ENCODE results near the gene GALNT7.

GALNT7 gene

DNA sequence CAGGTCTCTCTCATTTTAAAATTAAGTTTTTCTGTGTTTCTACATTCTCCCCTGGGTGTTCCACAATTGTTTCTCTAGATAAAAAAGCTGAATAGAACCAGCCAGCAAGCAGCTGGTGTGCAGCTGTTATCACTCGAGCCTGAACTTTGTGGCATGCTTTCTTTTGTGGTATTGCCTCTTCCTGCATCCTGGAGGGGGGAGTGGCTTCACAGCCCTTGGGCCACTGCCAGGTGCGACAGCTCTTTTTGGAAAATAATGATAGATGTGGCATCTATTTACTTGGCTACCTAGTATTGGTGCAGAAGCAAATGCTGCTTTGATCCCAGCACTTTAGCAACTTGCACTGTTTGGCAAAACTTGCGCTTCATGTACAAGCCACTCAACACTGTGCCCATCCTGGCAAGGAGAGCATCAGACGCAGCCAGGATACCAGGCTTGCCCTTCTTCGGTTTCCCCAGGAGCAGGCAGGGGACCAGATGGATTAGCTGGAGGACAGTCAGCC, 96.1 kb downstream of the GALNT7 start:
- no peak for DNase-seq (ENCODE audit: low spot score)

DNA sequence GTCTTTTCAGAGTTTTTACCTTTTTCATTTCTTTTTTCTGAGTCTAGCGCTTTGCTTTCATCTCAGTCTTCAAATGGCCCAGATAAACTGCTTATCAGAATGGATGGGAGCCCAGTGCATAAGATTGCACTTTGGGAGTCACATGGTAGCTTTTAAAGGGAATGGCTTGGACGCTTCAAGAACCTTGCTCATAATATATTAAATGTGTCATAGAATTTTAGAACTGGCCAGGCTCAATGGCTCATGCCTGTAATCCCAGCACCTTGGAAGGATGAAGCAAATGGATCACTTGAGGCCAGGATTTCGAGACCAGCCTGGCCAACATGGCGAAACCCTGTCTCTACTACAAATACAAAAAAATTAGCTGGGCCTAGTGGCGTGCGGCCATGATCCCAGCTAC, 97.1 kb downstream of the GALNT7 start:
- no peak for DNase-seq (ENCODE audit: low spot score)

DNA sequence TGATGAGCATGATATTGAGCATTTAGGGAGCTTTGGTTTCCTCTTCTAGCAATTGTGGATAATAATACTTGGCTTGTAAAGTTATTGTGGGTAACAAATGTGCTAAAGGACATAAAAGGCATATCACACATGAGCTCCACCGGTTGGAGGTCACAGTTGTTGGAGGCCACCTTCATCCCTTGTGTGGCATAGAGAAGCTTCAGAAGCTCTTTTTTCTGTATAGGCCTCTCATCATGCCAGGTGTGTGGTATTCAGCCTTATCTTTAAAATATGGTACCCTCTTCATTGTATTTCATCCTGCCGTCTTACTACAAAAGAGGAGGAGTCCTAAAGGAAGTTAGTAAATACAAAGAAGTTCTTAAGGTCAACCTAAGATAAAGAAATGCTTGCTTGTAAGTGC, 99.1 kb downstream of the GALNT7 start:
- no peak for DNase-seq (ENCODE audit: low spot score)

DNA sequence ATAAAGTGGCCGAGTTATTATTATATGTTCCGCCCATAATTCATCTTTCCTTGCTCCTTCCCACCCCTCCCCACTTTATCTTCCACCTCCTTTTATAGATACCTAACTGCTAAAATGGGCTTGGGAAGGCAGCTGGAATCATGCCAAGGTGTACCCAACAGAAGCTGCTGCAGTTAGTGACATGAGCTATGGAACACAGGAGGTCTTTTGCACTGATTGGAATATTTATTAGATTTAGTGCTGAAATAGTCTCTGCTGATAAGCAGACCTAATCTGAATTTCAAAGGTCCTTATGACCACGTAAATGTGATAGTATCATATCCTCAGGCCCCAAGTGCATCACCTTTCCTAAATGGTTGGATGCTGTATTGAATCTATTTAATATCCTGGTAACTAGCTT, 100.7 kb downstream of the GALNT7 start:
- no peak for DNase-seq (ENCODE audit: low spot score)

DNA sequence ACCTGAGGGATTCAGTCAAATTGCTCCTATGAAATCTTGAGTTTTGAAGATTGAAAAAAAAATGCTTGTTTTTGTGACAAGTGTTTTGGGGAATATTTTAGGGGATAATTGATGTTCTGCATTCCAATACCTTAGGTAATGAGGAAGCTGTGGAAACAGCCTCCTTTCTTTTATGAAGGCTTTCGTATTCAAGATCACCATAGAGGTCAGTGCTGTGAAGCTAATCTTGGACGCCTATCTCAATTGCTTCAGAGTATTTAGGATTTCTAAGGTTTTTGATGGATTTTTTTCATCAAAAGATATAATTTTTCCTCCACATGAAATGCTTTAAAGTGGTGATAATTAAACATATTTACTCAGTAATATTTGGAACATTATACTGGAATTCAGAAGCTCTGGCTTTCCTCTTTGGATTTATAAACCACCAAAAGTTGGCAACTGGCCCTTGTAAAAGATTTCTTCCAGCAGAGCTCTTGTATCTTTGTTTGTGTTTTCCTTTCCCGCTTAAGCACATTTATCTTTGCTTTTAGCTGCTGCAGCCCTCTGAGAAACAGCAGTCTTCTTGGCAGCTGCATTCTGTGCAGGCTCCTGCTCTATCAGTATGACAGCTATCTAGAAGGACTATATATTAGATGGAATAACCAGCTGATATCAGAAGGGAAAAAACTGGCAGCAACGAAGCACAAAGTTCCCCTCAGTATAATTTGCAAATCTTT, 101.9 kb downstream of the GALNT7 start:
- DNase-seq (ENCODE audit: low spot score): no peak

DNA sequence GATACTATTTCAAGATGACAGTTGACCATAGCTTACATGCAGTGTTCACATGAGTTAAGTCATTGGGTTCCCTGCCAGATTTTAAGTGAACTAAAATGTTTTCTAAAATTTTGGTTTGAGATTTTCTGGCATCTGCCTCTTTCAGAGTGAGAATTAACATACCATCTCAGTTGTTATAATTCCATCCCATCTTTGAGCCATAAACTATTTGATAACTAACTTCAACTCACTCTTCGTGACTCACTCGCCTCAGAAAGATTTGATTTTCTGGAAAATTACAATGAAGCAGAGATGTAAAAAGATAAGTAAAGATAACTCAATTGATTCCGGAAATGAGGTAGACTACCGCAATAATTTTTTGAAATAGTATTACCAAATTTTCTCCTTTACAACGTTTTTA, 103.7 kb downstream of the GALNT7 start:
- DNase-seq (ENCODE audit: low spot score): no peak

DNA sequence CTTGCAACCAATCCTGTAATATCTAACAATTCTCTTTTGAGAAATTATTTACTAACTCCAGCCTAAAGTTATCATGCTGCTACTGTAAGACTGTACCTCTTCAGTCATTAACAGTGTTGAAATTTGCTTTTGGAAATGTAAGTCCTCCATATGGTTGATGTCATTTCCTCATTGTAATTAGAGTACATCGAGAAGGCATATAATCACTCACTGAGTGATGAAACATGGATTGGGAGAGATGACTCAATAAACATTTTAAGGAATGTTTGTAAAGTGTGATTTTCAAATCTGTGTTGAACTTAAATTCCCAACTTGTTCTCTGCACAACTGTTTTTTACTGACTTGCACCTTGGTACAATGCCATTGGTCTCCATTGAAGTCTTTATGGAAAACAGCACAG, 104.4 kb downstream of the GALNT7 start:
- DNase-seq (ENCODE audit: low spot score): no peak

DNA sequence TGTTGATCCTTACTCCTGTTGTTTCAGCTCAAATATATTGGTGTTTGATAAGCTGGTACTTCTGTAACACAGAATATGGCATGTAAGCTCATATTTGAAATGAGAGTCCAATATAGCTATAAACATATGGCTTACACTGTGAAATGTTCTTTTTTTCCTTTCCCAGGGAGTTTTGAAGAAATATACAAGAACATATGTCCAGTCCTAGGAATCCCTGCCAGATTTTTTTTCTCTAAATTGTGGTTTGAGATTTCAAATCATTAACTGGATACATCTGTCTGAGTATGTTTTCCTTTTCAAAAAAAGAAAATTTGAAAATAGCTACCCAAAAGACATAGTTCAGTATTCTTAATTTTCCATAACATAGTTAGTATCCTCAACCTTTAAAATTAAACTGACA, 105.3 kb downstream of the GALNT7 start:
- DNase-seq (ENCODE audit: low spot score): no peak

DNA sequence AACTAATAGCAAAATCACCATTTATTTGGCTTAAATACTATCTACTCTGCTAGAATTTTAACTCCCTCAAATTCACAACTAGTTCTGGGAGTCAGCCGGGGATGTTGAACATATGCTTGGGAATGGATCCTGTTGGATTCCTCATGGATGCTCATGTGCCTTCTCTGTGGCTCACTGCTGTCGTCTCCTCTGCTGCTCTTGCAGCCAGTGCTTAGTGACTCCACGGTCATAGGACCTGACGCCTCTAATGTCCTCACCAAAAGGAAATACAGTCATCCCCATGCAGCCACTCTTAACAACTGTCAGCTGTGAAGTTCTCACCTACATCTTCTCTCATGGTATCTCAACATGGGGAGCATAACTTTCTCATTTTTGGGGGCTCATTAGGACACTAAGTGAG, 106.1 kb downstream of the GALNT7 start:
- no peak for DNase-seq (ENCODE audit: low spot score)

DNA sequence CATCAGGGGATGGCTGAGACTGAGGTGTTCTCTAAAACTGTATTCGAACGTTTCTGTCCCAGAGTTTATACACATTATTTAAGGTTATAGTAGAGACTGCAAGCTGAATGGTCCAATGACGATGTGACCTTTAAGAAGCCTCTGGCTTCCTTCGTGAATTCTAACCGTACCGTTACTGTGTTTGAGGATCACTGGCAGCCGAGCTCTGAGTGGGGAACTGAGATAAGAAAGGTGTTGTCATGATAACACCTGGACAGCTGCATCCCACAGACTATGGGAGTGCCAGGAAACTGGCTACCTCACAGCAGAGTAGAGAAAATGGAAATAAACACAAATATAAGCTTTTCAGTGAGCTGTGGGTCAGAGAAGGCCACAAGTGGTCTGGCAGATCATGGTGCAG, 106.5 kb downstream of the GALNT7 start:
- DNase-seq (ENCODE audit: low spot score): no peak

DNA sequence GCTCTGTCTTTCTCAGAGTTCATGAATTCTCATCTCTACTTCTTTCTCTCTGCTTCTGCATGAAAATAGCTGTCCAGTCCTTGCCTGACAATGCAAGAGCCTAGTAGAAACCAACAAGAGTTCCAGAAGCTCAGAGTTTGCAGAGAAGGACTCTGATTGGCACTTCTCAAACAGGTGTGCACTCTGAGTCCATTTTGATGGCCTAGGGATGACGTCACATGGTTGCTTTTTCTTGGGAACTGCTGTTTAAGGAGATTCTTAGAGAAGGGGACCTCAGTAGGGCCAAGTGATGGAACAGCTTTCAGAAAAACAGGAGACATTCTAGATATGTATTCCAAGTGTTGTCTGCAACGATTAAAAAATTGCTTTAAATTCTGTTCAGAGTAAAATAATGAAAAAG, 108.7 kb downstream of the GALNT7 start:
- no peak for DNase-seq (ENCODE audit: low spot score)

DNA sequence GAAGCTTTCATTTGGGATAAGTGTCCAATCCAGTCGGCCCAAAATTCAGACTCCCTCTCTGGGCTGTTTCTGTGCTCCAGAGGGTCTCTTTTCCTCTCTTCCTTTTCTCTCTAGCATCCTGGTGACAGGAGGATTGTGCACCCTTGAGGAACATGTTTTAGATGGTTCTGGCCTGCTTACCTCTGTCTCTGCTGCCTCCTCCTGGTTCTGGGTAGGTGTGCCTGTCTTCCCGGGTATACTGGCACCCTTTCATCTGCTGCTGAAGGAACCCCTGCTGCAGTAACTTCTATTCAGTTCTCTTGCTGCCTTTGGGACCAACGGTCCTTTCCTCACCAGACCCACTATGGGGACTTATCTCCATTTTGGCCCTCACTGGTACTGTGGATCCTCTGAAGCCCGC, 112.4 kb downstream of the GALNT7 start:
- no peak for DNase-seq (ENCODE audit: low spot score)

DNA sequence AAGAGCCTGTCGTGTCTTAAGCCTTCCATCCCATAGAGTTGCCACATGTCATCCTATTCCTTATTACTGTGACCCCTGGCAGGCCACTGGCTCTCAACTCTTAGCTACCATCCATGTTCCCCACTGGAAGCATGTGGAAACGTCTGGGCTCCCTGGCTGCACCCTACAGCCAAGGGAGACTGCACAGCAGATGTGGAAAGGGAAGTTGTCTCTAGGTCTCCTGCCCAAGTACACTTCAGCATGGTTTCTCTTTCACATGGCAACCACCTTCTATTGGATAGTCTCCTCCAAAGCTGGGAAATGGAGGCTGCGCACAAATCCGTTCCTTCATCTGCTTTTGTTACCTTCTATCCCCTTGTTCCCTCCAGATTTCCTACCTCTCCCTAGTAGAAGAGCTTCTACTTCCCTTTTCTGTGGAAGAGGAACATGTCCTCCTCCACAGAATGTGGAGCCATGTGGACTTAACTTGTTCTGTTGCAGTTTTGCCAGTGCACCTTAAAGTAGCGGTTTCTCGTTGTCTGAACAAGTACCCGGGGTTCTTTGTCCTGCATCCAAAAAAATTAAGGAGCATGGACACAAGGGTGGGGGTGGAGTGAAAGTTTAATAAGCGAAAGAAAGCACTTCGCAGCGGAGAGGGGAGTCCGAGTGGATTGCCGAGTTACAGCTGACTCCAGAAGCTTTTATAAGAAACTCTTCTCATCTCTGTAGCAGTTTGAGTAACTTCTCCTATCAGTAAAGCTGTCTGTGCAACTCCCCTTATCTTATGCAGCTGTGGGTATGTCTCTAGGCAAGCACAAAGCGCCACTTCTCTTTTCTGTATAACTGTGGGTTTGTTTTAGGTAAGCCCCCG, 113.0 kb downstream of the GALNT7 start:
- DNase-seq (ENCODE audit: low spot score): no peak

DNA sequence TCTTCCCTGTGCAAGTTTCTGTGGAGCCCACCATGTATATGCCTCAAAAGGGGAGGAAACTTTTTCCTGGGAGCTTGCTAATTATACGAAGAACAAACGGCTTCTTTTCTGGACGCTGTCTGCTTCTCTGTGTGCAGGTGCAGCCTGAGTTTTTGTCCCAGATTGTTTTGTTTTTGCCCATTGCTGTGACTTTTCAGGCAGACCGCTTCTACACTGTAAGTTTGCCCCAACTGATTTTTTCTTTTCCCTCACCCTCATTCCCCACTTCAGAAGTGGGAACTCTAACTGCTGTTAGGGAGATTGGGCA, 113.6 kb downstream of the GALNT7 start:
- DNase-seq (ENCODE audit: low spot score): no peak

DNA sequence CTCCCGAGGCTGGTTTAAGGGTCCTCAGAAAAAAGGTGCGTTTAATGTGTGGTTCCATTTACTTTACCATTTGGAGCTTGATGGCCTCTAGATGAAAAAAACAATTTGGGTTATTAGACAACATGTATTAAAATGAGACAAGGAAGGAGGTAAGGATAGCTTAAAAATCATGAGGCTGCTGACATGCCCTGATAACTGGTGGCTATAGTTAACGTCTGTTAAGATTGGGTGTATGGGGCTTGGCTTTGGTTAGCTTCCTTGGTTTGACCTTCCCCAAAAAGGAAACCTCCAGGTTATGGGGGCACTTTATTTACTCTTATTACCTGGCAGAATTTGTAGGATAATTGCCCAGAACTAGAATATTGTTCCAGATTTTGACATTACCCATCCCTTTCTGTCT, 114.0 kb downstream of the GALNT7 start:
- DNase-seq (ENCODE audit: low spot score): no peak

DNA sequence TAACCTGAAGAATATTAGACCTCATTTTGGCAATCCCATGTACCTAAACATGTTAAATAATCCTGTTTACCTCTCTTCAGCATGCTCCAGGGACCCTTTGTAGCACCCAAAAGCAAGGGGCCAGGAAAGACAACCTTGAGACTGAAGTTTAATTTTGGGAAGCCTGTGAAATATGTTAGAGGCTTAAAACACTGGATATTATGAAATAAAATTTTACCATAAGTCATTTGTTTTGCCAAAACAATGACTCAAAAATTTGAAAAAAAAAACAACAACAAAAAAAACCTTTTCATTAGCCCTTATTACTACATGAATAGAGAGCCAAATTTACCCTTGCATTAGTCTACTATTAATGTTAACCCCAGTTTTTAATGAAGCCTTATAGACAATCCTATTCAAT, 115.9 kb downstream of the GALNT7 start:
- DNase-seq (ENCODE audit: low spot score): no peak

DNA sequence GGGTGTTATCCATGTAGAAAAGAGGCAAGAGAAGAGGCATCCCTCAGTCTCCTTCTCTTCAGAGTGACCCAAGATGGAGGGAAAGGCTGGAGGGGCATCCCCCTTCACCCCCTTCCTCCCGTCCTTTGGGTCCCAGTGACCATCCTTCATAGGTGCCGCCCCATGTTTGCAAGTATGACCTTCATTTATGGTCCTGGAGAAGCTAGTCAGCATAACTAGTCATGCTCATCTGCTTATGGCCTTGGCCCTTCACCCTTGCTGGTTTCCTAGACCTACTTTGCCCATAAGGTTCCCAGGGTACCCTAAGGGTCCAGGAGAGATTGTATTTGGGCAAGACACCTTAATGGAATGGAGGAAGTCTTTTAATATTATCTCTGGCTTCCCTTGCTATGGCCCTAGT, 118.9 kb downstream of the GALNT7 start:
- no peak for DNase-seq (ENCODE audit: low spot score)

DNA sequence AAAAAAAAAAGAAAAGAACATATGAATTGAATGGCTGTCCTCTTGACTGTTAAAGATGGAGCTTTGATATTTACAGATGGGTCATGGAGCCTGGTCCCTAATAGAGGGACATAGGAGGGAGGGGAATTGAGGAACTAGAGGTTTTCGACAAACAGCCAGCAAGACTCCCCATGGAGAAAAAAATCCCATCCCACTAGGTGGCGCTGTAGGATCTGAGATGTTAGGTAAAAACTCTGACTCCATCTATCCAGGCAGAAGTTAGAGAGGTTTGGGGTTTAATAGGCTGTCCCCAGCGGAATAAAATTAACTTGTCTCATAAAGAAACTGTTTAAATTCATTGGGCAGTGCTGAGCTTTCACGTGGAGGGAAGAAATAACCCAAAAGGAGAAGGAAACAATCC, 119.7 kb downstream of the GALNT7 start:
- peak; percentile 43 for DNase-seq (ENCODE audit: low spot score)

DNA sequence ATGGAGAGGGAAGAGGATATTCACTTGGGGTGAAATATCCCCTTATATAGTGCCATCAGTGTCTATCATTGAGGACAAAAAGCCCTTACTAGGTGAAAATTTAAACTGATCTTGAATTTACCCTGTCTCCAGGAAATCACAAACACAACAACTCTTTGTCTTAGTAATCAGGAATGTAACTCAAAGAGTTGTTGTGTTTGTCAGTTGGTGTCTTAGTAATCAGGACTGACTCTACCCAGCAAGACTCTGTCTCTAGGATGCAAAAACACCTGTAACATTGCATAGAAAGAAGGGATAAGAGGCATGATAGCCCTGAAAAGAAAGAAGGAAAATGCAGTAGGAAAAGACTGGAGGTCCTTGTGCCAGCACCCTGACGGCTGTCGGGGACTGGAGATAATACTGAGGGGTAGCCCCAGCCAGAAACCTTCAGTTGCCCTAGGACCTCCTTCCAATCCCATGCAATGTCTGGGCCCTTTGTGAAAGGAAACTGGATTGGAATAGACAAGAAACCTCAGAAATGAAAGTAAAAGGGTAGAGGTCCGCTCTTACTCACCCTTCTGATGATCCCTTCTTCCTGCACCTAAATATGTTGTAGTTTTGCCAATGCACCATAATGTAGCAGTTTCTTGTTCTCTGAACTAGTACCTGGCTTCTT, 120.2 kb downstream of the GALNT7 start:
- no peak for DNase-seq (ENCODE audit: low spot score)

DNA sequence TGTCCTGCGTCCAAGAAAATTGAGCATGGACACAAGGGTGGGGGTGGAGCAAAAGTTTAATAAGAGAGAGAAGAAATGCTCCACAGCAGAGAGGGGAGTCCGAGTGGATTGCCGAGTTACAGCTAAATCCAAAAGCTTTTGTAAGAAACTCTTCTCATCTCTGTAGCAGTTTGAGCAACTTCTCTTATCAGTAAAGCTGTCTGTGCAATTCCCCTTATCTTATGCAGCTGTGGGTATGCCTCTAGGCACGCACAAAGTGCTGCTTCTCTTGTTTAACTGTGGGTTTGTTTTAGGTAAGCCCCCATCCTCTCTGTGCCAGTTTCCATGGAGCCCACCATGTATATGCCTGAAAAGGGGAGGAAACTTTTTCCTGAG, 120.7 kb downstream of the GALNT7 start:
- no peak for DNase-seq (ENCODE audit: low spot score)

DNA sequence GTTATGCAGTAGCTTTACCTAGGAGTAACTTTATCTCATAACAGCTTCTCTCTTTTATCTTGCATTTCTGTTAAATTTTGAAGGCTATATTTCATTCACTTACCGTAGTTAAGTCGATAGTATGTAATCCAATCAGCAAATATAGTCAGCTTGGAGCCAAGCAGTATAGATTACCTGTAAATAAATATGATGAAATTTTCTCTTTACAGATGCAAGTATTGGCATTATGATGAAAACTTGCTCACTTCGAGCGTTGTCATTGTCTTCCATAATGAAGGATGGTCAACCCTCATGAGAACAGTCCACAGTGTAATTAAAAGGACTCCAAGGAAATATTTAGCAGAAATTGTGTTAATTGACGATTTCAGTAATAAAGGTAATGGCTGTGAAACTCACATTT, 123.3 kb downstream of the GALNT7 start:
- no peak for DNase-seq (ENCODE audit: low spot score)

DNA sequence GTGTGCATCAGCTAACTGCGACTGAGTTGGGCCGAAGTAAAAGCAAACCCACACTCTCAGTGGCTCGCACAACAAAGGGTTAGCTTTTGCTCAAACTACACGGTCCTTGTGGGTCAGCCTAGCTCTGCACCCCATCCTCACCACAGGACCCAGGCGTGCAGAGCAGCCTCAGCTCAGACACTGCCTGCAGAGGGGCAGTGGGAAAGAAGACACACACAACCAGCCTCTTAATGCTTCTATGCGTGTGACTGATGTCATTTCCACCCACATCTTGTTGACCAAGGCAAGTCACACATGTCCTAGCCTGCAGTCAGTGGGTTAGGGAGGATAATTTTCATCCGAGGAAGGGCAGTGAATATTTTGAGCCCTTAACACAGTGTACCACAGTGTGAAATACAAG, 125.1 kb downstream of the GALNT7 start:
- DNase-seq (ENCODE audit: low spot score): no peak

DNA sequence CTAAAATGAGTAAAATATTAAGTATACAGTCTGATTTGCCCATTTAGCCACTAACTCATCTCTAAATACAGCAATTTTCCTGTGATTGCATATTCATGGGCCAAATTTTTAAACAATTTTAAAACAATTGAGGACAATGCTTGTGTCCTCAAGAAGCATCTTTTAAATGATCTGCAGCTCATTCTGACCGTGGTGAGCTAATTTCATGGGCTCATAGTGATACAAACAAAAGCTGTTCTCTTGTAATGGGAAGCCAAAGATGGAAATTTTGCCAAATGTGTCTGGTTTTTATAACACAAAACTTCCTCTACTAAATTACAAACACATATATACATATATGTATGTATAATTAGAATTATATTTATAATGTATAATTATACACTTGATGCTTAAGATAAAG, 125.8 kb downstream of the GALNT7 start:
- no peak for DNase-seq (ENCODE audit: low spot score)
